CD4-positive, alpha-beta T cell (primary cell): Measurements from ENCODE around the gene MSL1. TPM values are rescaled to one million over a fixed set of nuclear protein-coding genes. Genes with fewer than 3 reads are reported as not detected.

Experiments used
- ATAC-seq: fragments of 200-7000 bp; cut with Tn5 transposase; one replicate; pipeline ENCODE4 v1.10.0; 2022; ENCODE audit warnings: mild to moderate bottlenecking; ENCODE audit not compliant: poor library complexity
- CTCF ChIA-PET: fragments of 350-600 bp; sonication (Branson Sonifier 250); formaldehyde crosslinking; loops from one replicate; lab custom pipeline; 2021; ENCODE audit warnings: antibody characterized with exemption, inconsistent platforms; lab: Charles Lee
- POLR2A ChIA-PET: fragments of 350-600 bp; sonication (Branson Sonifier 250); formaldehyde crosslinking; loops from one replicate; lab custom pipeline; 2021; ENCODE audit warnings: antibody characterized with exemption, inconsistent platforms; lab: Charles Lee
- DNase-seq, 14 experiments: peaks; one replicate each; pipeline ENCODE4 v3.0.0-alpha.2; 2013 to 2020; ENCODE audit warnings: mixed read lengths in 2 of 14
- H3K27ac ChIP-seq, 2 donors: one replicate each; pipeline versions ENCODE4 v1.5.1 to v1.7.0; 2013; ENCODE audit warnings: low read length in 2 of 2, low read depth in 1 of 2, mild to moderate bottlenecking in 1 of 2
- H3K27me3 ChIP-seq, 2 experiments: 1 replicate in 1 of 2; 2 replicates in 1 of 2; pipeline versions ENCODE4 v1.6.1 to v1.7.0; 2013; ENCODE audit warnings: low read length in 2 of 2, control low read depth in 1 of 2, mild to moderate bottlenecking in 1 of 2, moderate library complexity in 1 of 2; ENCODE audit not compliant: insufficient read depth in 2 of 2, control insufficient read depth in 1 of 2
- H3K36me3 ChIP-seq: one replicate; pipeline ENCODE4 v1.6.1; 2013; ENCODE audit warnings: low read length, control low read depth; ENCODE audit not compliant: insufficient read depth
- H3K4me1 ChIP-seq: one replicate; pipeline ENCODE4 v1.6.1; 2013; ENCODE audit warnings: low read length, control low read depth; ENCODE audit not compliant: insufficient read depth
- H3K4me3 ChIP-seq: one replicate; pipeline ENCODE4 v1.5.1; 2013; ENCODE audit warnings: mild to moderate bottlenecking, low read length, moderate library complexity
- H3K9me3 ChIP-seq, 2 experiments: 1 replicate in 1 of 2; 2 replicates in 1 of 2; pipeline versions ENCODE4 v1.6.1 to v1.7.0; 2013; ENCODE audit warnings: low read length in 2 of 2, mild to moderate bottlenecking in 2 of 2, control low read depth in 1 of 2, moderate library complexity in 1 of 2; ENCODE audit not compliant: control insufficient read depth in 1 of 2, insufficient read depth in 1 of 2
- H3K27ac Mint-ChIP-seq: one replicate; pipeline ENCODE4 v1.8.0; 2020; ENCODE audit warnings: mixed read lengths
- H3K27me3 Mint-ChIP-seq: one replicate; pipeline ENCODE4 v1.8.0; 2021; ENCODE audit warnings: mixed read lengths
- H3K36me3 Mint-ChIP-seq: one replicate; pipeline ENCODE4 v1.8.0; 2021; ENCODE audit warnings: low read depth, mixed read lengths
- H3K4me1 Mint-ChIP-seq: one replicate; pipeline ENCODE4 v1.8.0; 2021; ENCODE audit warnings: low read depth, mixed read lengths
- H3K4me3 Mint-ChIP-seq: one replicate; pipeline ENCODE4 v1.8.0; 2020; ENCODE audit warnings: mild to moderate bottlenecking, mixed read lengths
- H3K9me3 Mint-ChIP-seq: one replicate; pipeline ENCODE4 v1.8.0; 2020; ENCODE audit warnings: mixed read lengths
- CTCF ChIP-seq: fragments of 200-600 bp; IDR thresholded peaks from one replicate; pipeline ENCODE4 v1.8.0; 2022; ENCODE audit warnings: antibody characterized with exemption, mild to moderate bottlenecking
- intact Hi-C, 2 experiments: fragments of 100-400 bp; cut with DNase I in 1 of 2; cut with micrococcal nuclease in 1 of 2; formaldehyde crosslinking; loops; one replicate each; pipeline versions ENCODE4 v1.15.1 to v1.9.0; 2023 to 2025; cut with DNase I, micrococcal nuclease
- microRNA-seq: library from miRNA; unstranded; fragments of <30 nt; microRNA quantifications from one replicate; pipeline ENCODE4 v1.2.0, GENCODE V29; 2021; ENCODE audit warnings: borderline microRNAs expressed, borderline replicate concordance
- total RNA-seq, 174 experiments: library from RNA in 2 of 174; stranded (reverse) in 2 of 174; gene quantifications; one replicate each; pipeline ENCODE4 v1.2.3 and lab custom pipeline; 2021 to 2026

The MSL1 gene
- total RNA-seq, 2 experiments from 2014 or later: 77.0 to 79.2 TPM

GRCh38 chr17:40180694-40181093 is 58.9 kb downstream of the MSL1 start:
- Histone ChIP-seq H3K4me1 (peaks cover 20% of the 10 kb centered on the region), H3K9me3 (no peaks in the 10 kb centered on the region), H3K4me3 (no peak overlapping the region), H3K36me3 (no peaks in the 10 kb centered on the region), H3K27me3 (no peaks in the 10 kb centered on the region), H3K27ac (no peak overlapping the region)
- Mint-ChIP-seq H3K36me3 (peaks cover 13% of the 10 kb centered on the region), H3K4me1 (peaks cover 9% of the 10 kb centered on the region), H3K27me3 (no peaks in the 10 kb centered on the region), H3K9me3 (no peaks in the 10 kb centered on the region), H3K4me3 (no peak overlapping the region), H3K27ac (no peak overlapping the region)
- intact Hi-C loops: no loop called here
- ChIA-PET CTCF (interaction anchor here (1.0 to 2.3 kb wide), 2 partner anchors 11 to 12 kb away, joined by 4 to 10 read pairs; no protein-coding TSS in a partner anchor), POLR2A (no interaction called here)
- DNase-seq (no peak), ATAC-seq (no peak)
- no peak for TF ChIP-seq CTCF

GRCh38 chr17:40181205-40181604 is 59.4 kb downstream of the MSL1 start:
- intact Hi-C loops: no loop called here
- no peaks in the 10 kb centered on the region for H3K27me3 Mint-ChIP-seq
- ATAC-seq (no peak), DNase-seq (no peak)
- no peak overlapping the region for H3K4me3 Mint-ChIP-seq
- Histone ChIP-seq H3K27me3 (no peaks in the 10 kb centered on the region), H3K4me1 (peaks cover 20% of the 10 kb centered on the region), H3K9me3 (no peaks in the 10 kb centered on the region), H3K27ac (no peak overlapping the region), H3K36me3 (no peaks in the 10 kb centered on the region), H3K4me3 (no peak overlapping the region)
- no peak for TF ChIP-seq CTCF
- ChIA-PET CTCF (no interaction called here), POLR2A (no interaction called here)
- H3K4me1 Mint-ChIP-seq: peaks cover 9% of the 10 kb centered on the region
- no peak overlapping the region for H3K27ac Mint-ChIP-seq
- peaks cover 7% of the 10 kb centered on the region for H3K36me3 Mint-ChIP-seq
- no peaks in the 10 kb centered on the region for H3K9me3 Mint-ChIP-seq

- intact Hi-C loops: no loop called here
- Histone ChIP-seq H3K4me3 (no peak overlapping the region), H3K9me3 (no peaks in the 10 kb centered on the region), H3K36me3 (no peaks in the 10 kb centered on the region), H3K27me3 (no peaks in the 10 kb centered on the region), H3K4me1 (peaks cover 11% of the 10 kb centered on the region), H3K27ac (no peak overlapping the region)
- Mint-ChIP-seq H3K4me1 (no peaks in the 10 kb centered on the region), H3K9me3 (no peaks in the 10 kb centered on the region), H3K4me3 (no peak overlapping the region), H3K27ac (no peak overlapping the region), H3K36me3 (no peaks in the 10 kb centered on the region), H3K27me3 (no peaks in the 10 kb centered on the region)
- no peak for ATAC-seq
- ChIA-PET CTCF (no interaction called here), POLR2A (no interaction called here)
- TF ChIP-seq CTCF: no peak
- DNase-seq: no peak
These were observed 60.8 kb downstream of the MSL1 start for GRCh38 chr17:40182606-40183005.

Small RNA genes within 50 kb of the gene (microRNA-seq; reads per million reads assigned to microRNA genes)
- gene MIR6866: 1.2 reads per million

Other genes starting within 250 kb of the MSL1 start
- gene GSDMB, start 203.3 kb upstream of the MSL1 start, total RNA-seq: 10 to 100 TPM; 22.3 to 22.7 TPM
- gene ORMDL3, start 194.4 kb upstream of the MSL1 start, total RNA-seq: 100 to 1,000 TPM; 103 to 105 TPM
- not detected for gene LRRC3C, start 194.2 kb upstream of the MSL1 start, total RNA-seq
- gene GSDMA, start 159.0 kb upstream of the MSL1 start, total RNA-seq: under 1 TPM in 1 of 2 experiments, not detected in 1; 0.14 TPM
- 10 to 100 TPM; 66.7 to 71.9 TPM for gene PSMD3, start 141.2 kb upstream of the MSL1 start, total RNA-seq
- not detected for gene CSF3, start 106.5 kb upstream of the MSL1 start, total RNA-seq
- 10 to 100 TPM; 82.9 to 85.3 TPM for gene MED24, start 67.6 kb upstream of the MSL1 start, total RNA-seq
- gene THRA, start 59.0 kb upstream of the MSL1 start, total RNA-seq: 10 to 100 TPM; 35.2 to 36.4 TPM
- gene NR1D1, start 21.4 kb upstream of the MSL1 start, total RNA-seq: 10 to 100 TPM; 29.6 to 34.1 TPM
- 100 to 1,000 TPM; 195 to 207 TPM for gene CASC3, start 18.6 kb downstream of the MSL1 start, total RNA-seq
- gene RAPGEFL1, start 55.5 kb downstream of the MSL1 start, total RNA-seq: 1 to 10 TPM; 7.7 to 9.4 TPM
- gene WIPF2, start 97.3 kb downstream of the MSL1 start, total RNA-seq: 10 to 100 TPM; 17.3 to 21.3 TPM
- gene CDC6, start 165.9 kb downstream of the MSL1 start, total RNA-seq: 1 to 10 TPM; 1.0 to 1.8 TPM
- 100 to 1,000 TPM; 114 to 115 TPM for gene RARA, start 187.2 kb downstream of the MSL1 start, total RNA-seq
- not detected for gene GJD3, start 242.8 kb downstream of the MSL1 start, total RNA-seq